Gastroesophageal sphincter (tissue), 4 donors: ENCODE measurements around the gene RNF208. TPM values are rescaled to one million over a fixed set of nuclear protein-coding genes. Genes with fewer than 3 reads are reported as not detected.

Experiments
- ATAC-seq: fragments of 150-250 bp; one replicate; pipeline ENCODE4 v1.9.1; 2016; ENCODE audit warnings: mild to moderate bottlenecking, moderate library complexity
- H3K27ac ChIP-seq, 4 donors: fragments of 200-600 bp; sonication (generic) in 3 of 4; 1 replicate in 3 of 4; 2 replicates in 1 of 4; pipeline ENCODE4 v1.5.1; 2016 to 2019
- H3K27me3 ChIP-seq: fragments of 200-600 bp; sonication (generic); one replicate; pipeline ENCODE4 v1.5.1; 2019
- H3K36me3 ChIP-seq, 2 donors: fragments of 200-600 bp; sonication (generic); one replicate each; pipeline ENCODE4 v1.5.1; 2019; ENCODE audit warnings: control low read depth in 1 of 2
- H3K4me1 ChIP-seq, 3 donors: fragments of 200-600 bp; sonication (generic); 1 replicate in 2 of 3; 2 replicates in 1 of 3; pipeline ENCODE4 v1.5.1; 2016 to 2019; ENCODE audit warnings: control low read depth in 2 of 3
- H3K4me3 ChIP-seq, 2 donors: fragments of 200-600 bp; sonication (generic); one replicate each; pipeline ENCODE4 v1.5.1; 2019; ENCODE audit warnings: mild to moderate bottlenecking in 1 of 2, moderate library complexity in 1 of 2
- H3K9me3 ChIP-seq, 3 donors: fragments of 200-600 bp; sonication (generic); one replicate each; pipeline ENCODE4 v1.5.1; 2017 to 2019; ENCODE audit warnings: control low read depth in 2 of 3
- CTCF ChIP-seq, 4 experiments: fragments of 200-600 bp in 2 of 4; fragments of 450-650 bp in 2 of 4; sonication (generic) in 1 of 4; IDR thresholded peaks; one replicate each; pipeline ENCODE4 v1.5.1; 2017 to 2019; ENCODE audit warnings: antibody characterized with exemption in 4 of 4, mild to moderate bottlenecking in 2 of 4, moderate library complexity in 2 of 4
- EP300 ChIP-seq: sonication (generic); formaldehyde crosslinking; IDR thresholded peaks from one replicate; pipeline ENCODE4 v1.6.1; 2017; ENCODE audit warnings: antibody characterized with exemption, mild to moderate bottlenecking
- POLR2A ChIP-seq, 2 donors: fragments of 450-650 bp; IDR thresholded peaks; one replicate each; pipeline ENCODE4 v1.6.1; 2017; ENCODE audit warnings: antibody characterized with exemption in 2 of 2, mild to moderate bottlenecking in 2 of 2, moderate library complexity in 1 of 2
- POLR2AphosphoS5 ChIP-seq: sonication (generic); formaldehyde crosslinking; IDR thresholded peaks from one replicate; pipeline ENCODE4 v1.6.1; 2017; ENCODE audit warnings: antibody characterized with exemption
- WGBS, 2 donors: methylation state at CpG; one replicate each; pipeline ENCODE4 v1.1.5; 2018; ENCODE audit warnings: low coverage in 1 of 2; 5-methylcytosine and 5-hydroxymethylcytosine counted together
- total RNA-seq, 4 donors: library from RNA; depleted of rRNA; stranded (reverse); fragments of >200 nt; gene quantifications; one replicate each; pipeline ENCODE4 v1.1.0, GENCODE V29; 2016

The RNF208 gene
- total RNA-seq, 4 donors from 2014 or later = 1.6 to 5.3 (median 3.1) TPM; not detected in 1

- Histone ChIP-seq H3K36me3 (no peaks in the 10 kb centered on the region), H3K27ac (no peak overlapping the region), H3K27me3 (peaks cover 58% of the 10 kb centered on the region), H3K4me3 (no peak overlapping the region), H3K9me3 (no peaks in the 10 kb centered on the region), H3K4me1 (peaks cover 0 to 40% (median 23%) of the 10 kb centered on the region in 3 donors)
- no CpG with 5 or more reads among the region's 40 CpGs for WGBS, 2 donors
- ATAC-seq = no peak
- TF ChIP-seq POLR2A (IDR thresholded peaks at IDR 0.05) (no peak), EP300 (no peak), POLR2AphosphoS5 (no peak), CTCF (IDR thresholded peaks at IDR 0.05) (no peak)
These were observed 12.1 kb upstream of the RNF208 start for GRCh38 chr9:137234055-137234697.

- no peak for ATAC-seq
- 60 to 100% methylated on average over 1 of the region's 40 CpGs for WGBS, 2 donors
- peaks cover 66% of the 10 kb centered on the region for H3K27me3 ChIP-seq
These were observed 11.3 kb upstream of the RNF208 start for GRCh38 chr9:137233143-137233980.

GRCh38 chr9:137232510-137232909, 10.5 kb upstream of the RNF208 start:
- Histone ChIP-seq H3K36me3 (no peaks in the 10 kb centered on the region), H3K9me3 (no peaks in the 10 kb centered on the region), H3K27ac (no peak overlapping the region), H3K27me3 (peaks cover 75% of the 10 kb centered on the region), H3K4me1 (peaks cover 0 to 31% (median 15%) of the 10 kb centered on the region in 3 donors), H3K4me3 (no peak overlapping the region)
- ATAC-seq = no peak
- 75% methylated on average over 10 of the region's 24 CpGs; no CpG with 5 or more reads in 1 of the 2 donors for WGBS, 2 donors
- TF ChIP-seq POLR2AphosphoS5 (no peak), EP300 (no peak), CTCF (IDR thresholded peaks at IDR 0.05) (no peak), POLR2A (IDR thresholded peaks at IDR 0.05) (no peak)

More at GRCh38 chr9:137233143-137233980, 11.3 kb upstream of the RNF208 start:
- Histone ChIP-seq H3K4me3 (no peak overlapping the region), H3K4me1 (peaks cover 0 to 32% (median 15%) of the 10 kb centered on the region in 3 donors), H3K27ac (no peak overlapping the region), H3K36me3 (no peaks in the 10 kb centered on the region), H3K9me3 (no peaks in the 10 kb centered on the region)
- TF ChIP-seq CTCF (IDR thresholded peaks at IDR 0.05) (no peak), EP300 (no peak), POLR2A (IDR thresholded peaks at IDR 0.05) (no peak), POLR2AphosphoS5 (no peak)

GRCh38 chr9:137232101-137232500, 10.1 kb upstream of the RNF208 start:
- no peak for ATAC-seq
- peaks cover 79% of the 10 kb centered on the region for H3K27me3 ChIP-seq
- WGBS, 2 donors = 60% methylated on average over 2 of the region's 10 CpGs; no CpG with 5 or more reads in 1 of the 2 donors

More at GRCh38 chr9:137232101-137232500, 10.1 kb upstream of the RNF208 start:
- no peaks in the 10 kb centered on the region for H3K36me3 ChIP-seq
- TF ChIP-seq POLR2AphosphoS5 = no peak
- no peak for TF ChIP-seq POLR2A (IDR thresholded peaks at IDR 0.05)
- TF ChIP-seq CTCF (IDR thresholded peaks at IDR 0.05) = no peak
- no peak for TF ChIP-seq EP300
- peaks cover 0 to 31% (median 17%) of the 10 kb centered on the region in 3 donors for H3K4me1 ChIP-seq
- no peak overlapping the region for H3K27ac ChIP-seq
- H3K9me3 ChIP-seq = no peaks in the 10 kb centered on the region
- H3K4me3 ChIP-seq = no peak overlapping the region
